B cell (primary cell): ENCODE measurements around the gene KBTBD13. TPM values are rescaled to one million over a fixed set of nuclear protein-coding genes. Genes with fewer than 3 reads are reported as not detected.

Experiments used
- ATAC-seq: fragments of 200-7000 bp; cut with Tn5 transposase; one replicate; pipeline ENCODE4 v1.10.0; 2021; ENCODE audit warnings: low read depth, mild to moderate bottlenecking, moderate number of reproducible peaks, moderate library complexity
- CTCF ChIA-PET: fragments of 350-600 bp; sonication (Branson Sonifier 250); formaldehyde crosslinking; loops from one replicate; lab custom pipeline; 2021; ENCODE audit warnings: antibody characterized with exemption, inconsistent platforms; lab: Charles Lee
- POLR2A ChIA-PET: fragments of 350-600 bp; sonication (Branson Sonifier 250); formaldehyde crosslinking; loops from one replicate; lab custom pipeline; 2021; ENCODE audit warnings: antibody characterized with exemption; lab: Charles Lee
- DNase-seq: peaks from one replicate; pipeline ENCODE4 v3.0.0; 2013
- H2AFZ ChIP-seq: 2 replicates; pipeline ENCODE4 v1.6.1; 2012; ENCODE audit warnings: mild to moderate bottlenecking, low read depth, low read length; ENCODE audit not compliant: insufficient read depth, poor library complexity, severe bottlenecking
- H3K27ac ChIP-seq, 2 donors: 1 replicate in 1 of 2; 2 replicates in 1 of 2; pipeline ENCODE4 v1.5.1; 2012 to 2013; ENCODE audit warnings: low read length in 2 of 2, mild to moderate bottlenecking in 2 of 2, moderate library complexity in 1 of 2
- H3K27me3 ChIP-seq, 4 experiments: fragments of 200-600 bp in 1 of 4; sonication (generic) in 1 of 4; replicated peaks in 1 of 4; 1 replicate in 2 of 4; 2 replicates in 2 of 4; pipeline versions ENCODE4 v1.6.1 to v1.7.0; 2013 to 2016; ENCODE audit warnings: low read length in 3 of 4, mild to moderate bottlenecking in 2 of 4, mixed read lengths in 1 of 4, moderate library complexity in 1 of 4; ENCODE audit not compliant: insufficient read depth in 4 of 4, control insufficient read depth in 3 of 4; ENCODE audit errors: control extremely low read depth in 1 of 4
- H3K36me3 ChIP-seq, 2 experiments: replicated peaks in 1 of 2; 1 replicate in 1 of 2; 2 replicates in 1 of 2; pipeline versions ENCODE4 v1.6.1 to v1.7.1; 2013; ENCODE audit warnings: low read length in 1 of 2; ENCODE audit not compliant: insufficient read depth in 2 of 2, control insufficient read depth in 1 of 2; ENCODE audit errors: control extremely low read depth in 1 of 2, extremely low read depth in 1 of 2
- H3K4me1 ChIP-seq, 2 donors: fragments of 200-600 bp in 1 of 2; sonication (generic) in 1 of 2; 1 replicate in 1 of 2; 2 replicates in 1 of 2; pipeline versions ENCODE4 v1.5.1 to v1.6.1; 2013 to 2017; ENCODE audit warnings: low read length in 2 of 2; ENCODE audit not compliant: control insufficient read depth in 2 of 2, insufficient read depth in 2 of 2
- H3K4me2 ChIP-seq: replicated peaks from 2 replicates; pipeline ENCODE3; 2012; ENCODE audit warnings: mild to moderate bottlenecking, low read depth, low read length; ENCODE audit not compliant: poor library complexity, severe bottlenecking
- H3K4me3 ChIP-seq, 5 experiments: fragments of 200-600 bp in 1 of 5; sonication (generic) in 1 of 5; 1 replicate in 3 of 5; 2 replicates in 2 of 5; pipeline versions ENCODE4 v1.5.1 to v1.7.0; 2011 to 2016; ENCODE audit warnings: low read length in 4 of 5, mild to moderate bottlenecking in 4 of 5, low read depth in 2 of 5, control low read depth in 1 of 5, moderate library complexity in 1 of 5; ENCODE audit not compliant: insufficient read depth in 1 of 5; ENCODE audit errors: control extremely low read depth in 1 of 5, extremely low read depth in 1 of 5
- H3K79me2 ChIP-seq: fragments of 200-600 bp; sonication (generic); one replicate; pipeline ENCODE4 v1.6.0; 2016; ENCODE audit warnings: low read length; ENCODE audit not compliant: control insufficient read depth, insufficient read depth
- H3K9ac ChIP-seq: fragments of 200-600 bp; sonication (generic); 2 replicates; pipeline ENCODE4 v1.6.1; 2017; ENCODE audit warnings: mild to moderate bottlenecking, low read length, moderate library complexity
- H3K9me3 ChIP-seq, 3 donors: one replicate each; pipeline versions ENCODE4 v1.6.1 to v1.7.1; 2013; ENCODE audit warnings: low read length in 2 of 3; ENCODE audit not compliant: control insufficient read depth in 2 of 3, insufficient read depth in 1 of 3; ENCODE audit errors: control extremely low read depth in 1 of 3
- H4K20me1 ChIP-seq: 2 replicates; pipeline ENCODE4 v1.6.0; 2012; ENCODE audit warnings: mild to moderate bottlenecking, low read length; ENCODE audit not compliant: insufficient read depth, control insufficient read depth, poor library complexity, severe bottlenecking
- H3K27ac Mint-ChIP-seq: one replicate; pipeline ENCODE4 v1.8.0; 2021; ENCODE audit warnings: mixed read lengths
- H3K27me3 Mint-ChIP-seq: one replicate; pipeline ENCODE4 v1.8.0; 2021; ENCODE audit warnings: mixed read lengths
- H3K4me1 Mint-ChIP-seq: one replicate; pipeline ENCODE4 v1.8.0; 2021; ENCODE audit warnings: mixed read lengths
- H3K4me3 Mint-ChIP-seq: one replicate; pipeline ENCODE4 v1.8.0; 2021; ENCODE audit warnings: mixed read lengths
- H3K9me3 Mint-ChIP-seq: one replicate; pipeline ENCODE4 v1.8.0; 2022; ENCODE audit warnings: mixed read lengths; ENCODE audit not compliant: insufficient read depth
- EZH2 ChIP-seq: IDR thresholded peaks from 2 replicates; pipeline ENCODE4 v1.6.1; 2012; ENCODE audit warnings: borderline replicate concordance, low read depth, mild to moderate bottlenecking, moderate library complexity, low read length; ENCODE audit not compliant: insufficient read depth, poor library complexity, severe bottlenecking
- WGBS: methylation state at CpG from one replicate; pipeline ENCODE4 v1.1.5; 2013; ENCODE audit warnings: missing lambda C conversion rate; ENCODE audit not compliant: insufficient coverage; 5-methylcytosine and 5-hydroxymethylcytosine counted together
- intact Hi-C: fragments of 100-400 bp; cut with micrococcal nuclease; formaldehyde crosslinking; loops from one replicate; pipeline ENCODE4 v1.10.0; 2022
- polyA plus RNA-seq: library from polyadenylated mRNA; depleted of rRNA; stranded (reverse); fragments of >200 nt; gene quantifications from 2 replicates; pipeline ENCODE4 v1.2.3, GENCODE V29; 2012
- total RNA-seq, 2 donors: library from RNA; stranded (reverse); fragments of 120-200 nt in 1 of 2; gene quantifications; 1 replicate in 1 of 2; 2 replicates in 1 of 2; pipeline versions ENCODE4 v1.2.3 to v1.2.4, GENCODE V29; 2013 to 2022
- TF ChIP-seq, protein P1 (sequence below): fragments of 200-600 bp; IDR thresholded peaks from one replicate; pipeline ENCODE4 v1.8.0; 2022; ENCODE audit warnings: antibody characterized with exemption, mild to moderate bottlenecking

The KBTBD13 gene
- total and polyA plus RNA-seq, 2 donors (not counting 1 experiment from before 2014, with no cell fraction given): not detected

DNA sequence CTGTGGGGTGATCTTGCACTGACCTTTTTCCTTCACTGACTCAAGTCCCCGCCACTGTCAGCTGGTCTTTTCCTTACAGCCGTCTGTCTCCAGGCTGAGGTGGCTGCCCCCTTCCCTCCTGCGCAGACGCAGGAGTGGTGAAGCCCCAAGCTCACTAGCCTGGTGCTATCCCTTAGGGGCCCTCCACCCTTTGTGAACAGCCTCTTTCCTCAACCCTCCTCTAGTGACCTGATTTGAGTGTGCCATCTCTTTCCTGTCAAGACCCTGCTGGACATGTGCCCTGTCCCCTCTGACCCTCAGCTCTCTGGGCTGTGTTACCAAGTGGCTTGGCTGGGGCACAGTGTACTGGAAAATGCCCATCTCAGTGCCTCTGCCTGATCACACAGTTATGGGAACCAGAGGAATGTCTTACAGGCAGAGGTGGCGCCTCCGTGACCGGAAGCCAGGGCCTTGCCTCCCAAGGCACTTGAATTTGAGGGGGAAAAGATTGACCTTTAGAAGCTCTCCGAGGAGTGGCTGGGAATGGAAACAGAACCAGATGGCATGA lies 8.7 kb downstream of the KBTBD13 start:
- Histone ChIP-seq H2AFZ (no peak overlapping the region), H4K20me1 (no peaks in the 10 kb centered on the region), H3K27ac (no peak overlapping the region), H3K4me3 (no peak overlapping the region), H3K9ac (no peak overlapping the region), H3K9me3 (no peaks in the 10 kb centered on the region), H3K27me3 (peaks cover 0 to 29% (median 5%) of the 10 kb centered on the region in 4 experiments), H3K4me1 (no peaks in the 10 kb centered on the region), H3K4me2 (no peak overlapping the region), H3K36me3 (no peaks in the 10 kb centered on the region), H3K79me2 (no peaks in the 10 kb centered on the region)
- TF ChIP-seq, protein P1, sequence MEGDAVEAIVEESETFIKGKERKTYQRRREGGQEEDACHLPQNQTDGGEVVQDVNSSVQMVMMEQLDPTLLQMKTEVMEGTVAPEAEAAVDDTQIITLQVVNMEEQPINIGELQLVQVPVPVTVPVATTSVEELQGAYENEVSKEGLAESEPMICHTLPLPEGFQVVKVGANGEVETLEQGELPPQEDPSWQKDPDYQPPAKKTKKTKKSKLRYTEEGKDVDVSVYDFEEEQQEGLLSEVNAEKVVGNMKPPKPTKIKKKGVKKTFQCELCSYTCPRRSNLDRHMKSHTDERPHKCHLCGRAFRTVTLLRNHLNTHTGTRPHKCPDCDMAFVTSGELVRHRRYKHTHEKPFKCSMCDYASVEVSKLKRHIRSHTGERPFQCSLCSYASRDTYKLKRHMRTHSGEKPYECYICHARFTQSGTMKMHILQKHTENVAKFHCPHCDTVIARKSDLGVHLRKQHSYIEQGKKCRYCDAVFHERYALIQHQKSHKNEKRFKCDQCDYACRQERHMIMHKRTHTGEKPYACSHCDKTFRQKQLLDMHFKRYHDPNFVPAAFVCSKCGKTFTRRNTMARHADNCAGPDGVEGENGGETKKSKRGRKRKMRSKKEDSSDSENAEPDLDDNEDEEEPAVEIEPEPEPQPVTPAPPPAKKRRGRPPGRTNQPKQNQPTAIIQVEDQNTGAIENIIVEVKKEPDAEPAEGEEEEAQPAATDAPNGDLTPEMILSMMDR: no peak
- no peak for TF ChIP-seq EZH2
- intact Hi-C loops: no loop called here
- peaks cover 39% of the 10 kb centered on the region for H3K27me3 Mint-ChIP-seq
- DNase-seq: no peak
- CTCF ChIA-PET: no interaction called here
- no peaks in the 10 kb centered on the region for H3K4me1 Mint-ChIP-seq
- 96% methylated on average over 8 of the region's 8 CpGs for WGBS
- POLR2A ChIA-PET: no interaction called here
- H3K27ac Mint-ChIP-seq: no peak overlapping the region
- no peak overlapping the region for H3K4me3 Mint-ChIP-seq
- H3K9me3 Mint-ChIP-seq: no peaks in the 10 kb centered on the region
- no peak for ATAC-seq

DNA sequence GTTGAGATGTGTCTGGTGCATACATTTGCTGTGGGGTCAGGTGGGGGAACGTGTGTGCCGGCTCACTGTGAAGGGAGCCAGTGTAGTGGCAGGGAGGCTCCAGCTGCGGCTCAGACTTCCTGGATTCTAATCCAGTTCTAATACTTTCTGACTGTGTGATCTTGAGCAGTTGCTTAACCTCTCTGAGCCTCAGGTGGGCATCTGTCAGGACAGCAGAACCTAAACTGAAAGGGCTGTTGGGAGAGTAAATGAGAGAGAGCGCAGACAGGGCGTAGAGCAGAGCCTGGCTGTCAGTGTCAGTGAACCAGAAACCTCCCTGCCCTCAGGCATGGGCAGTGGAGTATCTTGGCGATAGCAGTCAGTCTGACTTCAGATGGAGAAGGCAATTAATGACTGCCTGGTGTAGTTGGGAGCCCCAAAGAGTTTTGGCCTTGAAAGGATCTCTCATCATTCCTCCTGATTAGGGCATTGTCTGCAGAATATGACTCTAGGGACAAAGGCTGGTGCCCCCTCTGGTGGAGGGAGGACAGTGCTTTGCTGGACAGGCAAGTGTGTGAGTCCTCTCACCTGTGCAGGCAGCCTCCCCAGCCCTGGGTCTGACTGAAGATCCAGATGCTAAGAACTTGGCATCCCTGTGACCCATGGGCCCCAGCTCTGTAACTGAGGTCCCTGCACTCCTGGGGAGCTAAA lies 9.6 kb downstream of the KBTBD13 start:
- Mint-ChIP-seq H3K4me3 (no peak overlapping the region), H3K27ac (no peak overlapping the region), H3K4me1 (no peaks in the 10 kb centered on the region), H3K27me3 (peaks cover 32% of the 10 kb centered on the region), H3K9me3 (no peaks in the 10 kb centered on the region)
- Histone ChIP-seq H3K4me2 (no peak overlapping the region), H3K4me3 (no peak overlapping the region), H4K20me1 (no peaks in the 10 kb centered on the region), H3K79me2 (no peaks in the 10 kb centered on the region), H2AFZ (no peak overlapping the region), H3K36me3 (no peaks in the 10 kb centered on the region), H3K9ac (no peak overlapping the region), H3K4me1 (no peaks in the 10 kb centered on the region), H3K27ac (no peak overlapping the region), H3K9me3 (no peaks in the 10 kb centered on the region), H3K27me3 (peaks cover 0 to 28% (median 5%) of the 10 kb centered on the region in 4 experiments)
- DNase-seq (no peak), ATAC-seq (no peak)
- intact Hi-C loops: no loop called here
- ChIA-PET CTCF (interaction anchor here (1.5 kb wide), 1 partner anchor 53 kb away, joined by 5 read pairs; no protein-coding TSS in a partner anchor), POLR2A (no interaction called here)
- TF ChIP-seq EZH2: no peak
- TF ChIP-seq, protein P1: no peak
- WGBS: 94% methylated on average over 6 of the region's 6 CpGs
